Activated CD8-positive, alpha-beta memory T cell treated with anti-CD3 and anti-CD28 coated beads for 4 hours (primary cell): Measurements from ENCODE around the gene DHRS11.

Source experiments
- DNase-seq, 2 donors: peaks; one replicate each; pipeline ENCODE4 v3.0.0-alpha.2; 2020; ENCODE audit warnings: low read depth in 2 of 2

DHRS11 gene, protein sequence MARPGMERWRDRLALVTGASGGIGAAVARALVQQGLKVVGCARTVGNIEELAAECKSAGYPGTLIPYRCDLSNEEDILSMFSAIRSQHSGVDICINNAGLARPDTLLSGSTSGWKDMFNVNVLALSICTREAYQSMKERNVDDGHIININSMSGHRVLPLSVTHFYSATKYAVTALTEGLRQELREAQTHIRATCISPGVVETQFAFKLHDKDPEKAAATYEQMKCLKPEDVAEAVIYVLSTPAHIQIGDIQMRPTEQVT

DNA sequence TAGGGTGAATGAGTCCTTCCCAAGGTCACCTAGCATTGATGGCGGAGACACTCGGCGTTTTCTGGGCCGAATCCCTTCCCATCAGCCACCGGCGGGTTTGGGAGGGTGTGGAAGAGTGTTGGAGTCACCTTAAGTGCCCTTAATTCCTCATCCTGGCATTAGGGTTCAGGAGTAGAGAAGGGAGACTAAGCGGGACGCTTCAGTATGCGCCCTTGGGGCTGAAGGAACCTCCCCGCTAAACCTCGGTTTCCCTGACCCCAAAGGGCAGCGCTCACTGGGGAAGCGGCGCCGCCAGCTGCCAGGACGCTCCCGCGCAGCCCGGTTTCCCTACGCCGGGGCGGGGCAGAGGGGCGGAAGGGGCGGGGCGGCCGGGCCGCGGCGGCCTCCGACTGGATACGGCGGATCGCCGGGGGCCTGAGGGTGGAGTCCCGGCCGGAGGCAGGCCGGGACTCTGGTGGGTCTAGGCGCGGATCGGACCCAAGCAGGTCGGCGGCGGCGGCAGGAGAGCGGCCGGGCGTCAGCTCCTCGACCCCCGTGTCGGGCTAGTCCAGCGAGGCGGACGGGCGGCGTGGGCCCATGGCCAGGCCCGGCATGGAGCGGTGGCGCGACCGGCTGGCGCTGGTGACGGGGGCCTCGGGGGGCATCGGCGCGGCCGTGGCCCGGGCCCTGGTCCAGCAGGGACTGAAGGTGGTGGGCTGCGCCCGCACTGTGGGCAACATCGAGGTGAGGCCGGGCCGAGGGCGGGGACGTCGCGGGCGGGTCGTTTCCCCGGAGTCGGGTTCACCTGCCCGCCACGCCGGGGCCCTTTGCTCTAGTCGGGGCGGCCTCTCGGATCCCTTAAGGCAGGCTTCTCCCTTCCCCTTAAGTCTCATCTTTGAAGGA, at the start of gene DHRS11:
DHRS11 (plus strand) TSS at position 446 of the 882 bp plus-strand sequence; CDS start at position 577, 131 bp downstream.
- DNase-seq: peak; percentile 40 to 50

DNA sequence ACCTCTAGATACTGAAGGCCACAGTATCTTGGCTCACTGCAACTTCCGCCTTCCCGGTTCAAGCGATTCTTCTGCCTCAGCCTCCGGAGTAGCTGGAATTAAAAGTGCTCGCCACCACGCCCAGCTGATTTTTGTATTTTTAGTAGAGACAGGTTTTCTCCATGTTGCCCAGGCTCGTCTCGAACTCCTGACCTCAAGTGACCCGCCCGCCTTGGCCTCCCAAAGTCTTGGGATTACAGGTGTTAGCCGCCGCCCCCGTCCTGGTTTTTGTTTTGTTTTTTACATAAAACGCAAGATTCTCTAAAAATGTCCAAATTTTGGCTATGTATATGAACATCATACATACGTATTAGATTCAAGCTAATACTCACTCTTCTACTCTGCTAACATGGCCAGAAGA, 48.9 kb upstream of the DHRS11 start:
- no peak for DNase-seq

DNA sequence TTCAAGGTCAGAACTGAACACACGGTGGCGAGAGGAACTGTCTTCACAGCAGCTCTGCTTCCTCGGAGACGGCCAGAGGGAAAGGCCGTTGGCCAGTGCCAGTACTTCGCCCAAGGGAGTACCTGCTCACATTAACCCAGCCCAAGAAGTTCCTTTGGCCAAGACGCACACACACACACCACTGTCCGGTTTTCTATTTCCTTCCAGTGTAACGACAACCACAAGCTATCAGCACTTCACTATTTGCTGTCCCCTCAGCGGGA, 47.7 kb upstream of the DHRS11 start:
- no peak for DNase-seq

DNA sequence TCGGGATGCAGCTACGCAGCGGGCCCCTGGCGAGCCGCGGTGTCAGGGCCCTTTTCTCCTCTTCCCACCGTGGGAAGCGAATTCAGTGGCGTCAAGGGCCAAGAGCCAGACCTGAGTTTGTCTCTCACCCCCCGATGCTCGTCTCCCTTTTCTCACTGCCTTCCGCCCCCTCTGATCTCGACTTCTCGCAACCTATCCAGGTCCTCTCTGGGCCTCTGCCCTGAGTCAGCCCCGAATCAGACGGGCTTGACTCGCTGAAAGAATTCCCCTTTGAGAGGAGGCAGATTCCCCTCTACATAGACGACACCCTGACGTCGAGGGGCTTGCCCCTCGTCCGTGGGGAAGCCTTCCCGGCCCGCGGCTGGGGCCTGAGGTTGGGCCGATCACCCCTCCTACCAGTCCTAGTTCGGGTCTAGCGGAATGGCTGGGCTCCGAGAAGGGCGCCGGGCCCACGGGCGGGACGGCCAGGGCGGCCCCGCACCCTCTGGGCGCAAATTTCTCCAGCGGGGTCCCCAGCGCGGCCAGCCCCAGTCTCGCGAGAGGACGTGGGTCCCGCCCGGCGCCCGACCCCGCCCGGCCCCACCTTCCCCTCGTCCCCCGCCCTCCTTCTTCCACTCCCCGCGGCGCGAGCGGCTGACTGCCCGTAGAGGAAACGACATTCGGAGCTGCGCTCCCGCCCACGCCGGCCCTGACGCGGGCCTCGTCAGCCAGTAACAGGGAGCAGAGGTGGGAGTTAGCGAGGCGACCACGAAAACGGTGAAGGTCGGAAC, 47.2 kb upstream of the DHRS11 start, which contains the start of gene GGNBP2:
GGNBP2 (plus strand) TSS at position 613 of the 770 bp plus-strand sequence. CDS start 806 bp downstream, outside the sequence.
- DNase-seq: peak; percentile 76

DNA sequence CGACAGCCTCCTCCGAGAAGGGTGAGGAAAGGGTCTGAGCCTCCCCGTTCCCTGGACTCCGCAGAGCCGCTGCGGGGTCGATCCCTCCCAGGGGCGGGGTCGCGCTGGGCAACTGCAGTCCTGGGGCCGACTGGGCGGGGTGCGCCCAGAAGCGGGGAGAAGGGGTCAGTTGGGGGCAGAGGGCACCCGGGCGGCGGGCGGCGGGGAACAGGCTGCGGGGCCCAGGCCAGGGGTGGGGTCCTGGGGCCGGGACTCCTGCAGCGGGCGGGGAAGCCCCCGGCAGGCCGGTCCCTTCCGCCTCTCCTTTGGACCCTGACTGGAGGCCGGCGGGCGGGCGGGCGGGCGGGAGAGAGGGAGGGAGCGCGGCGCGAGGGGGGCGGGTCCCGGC, 46.6 kb upstream of the DHRS11 start:
- DNase-seq: peak in 1 of 2 donors; percentile 49

DNA sequence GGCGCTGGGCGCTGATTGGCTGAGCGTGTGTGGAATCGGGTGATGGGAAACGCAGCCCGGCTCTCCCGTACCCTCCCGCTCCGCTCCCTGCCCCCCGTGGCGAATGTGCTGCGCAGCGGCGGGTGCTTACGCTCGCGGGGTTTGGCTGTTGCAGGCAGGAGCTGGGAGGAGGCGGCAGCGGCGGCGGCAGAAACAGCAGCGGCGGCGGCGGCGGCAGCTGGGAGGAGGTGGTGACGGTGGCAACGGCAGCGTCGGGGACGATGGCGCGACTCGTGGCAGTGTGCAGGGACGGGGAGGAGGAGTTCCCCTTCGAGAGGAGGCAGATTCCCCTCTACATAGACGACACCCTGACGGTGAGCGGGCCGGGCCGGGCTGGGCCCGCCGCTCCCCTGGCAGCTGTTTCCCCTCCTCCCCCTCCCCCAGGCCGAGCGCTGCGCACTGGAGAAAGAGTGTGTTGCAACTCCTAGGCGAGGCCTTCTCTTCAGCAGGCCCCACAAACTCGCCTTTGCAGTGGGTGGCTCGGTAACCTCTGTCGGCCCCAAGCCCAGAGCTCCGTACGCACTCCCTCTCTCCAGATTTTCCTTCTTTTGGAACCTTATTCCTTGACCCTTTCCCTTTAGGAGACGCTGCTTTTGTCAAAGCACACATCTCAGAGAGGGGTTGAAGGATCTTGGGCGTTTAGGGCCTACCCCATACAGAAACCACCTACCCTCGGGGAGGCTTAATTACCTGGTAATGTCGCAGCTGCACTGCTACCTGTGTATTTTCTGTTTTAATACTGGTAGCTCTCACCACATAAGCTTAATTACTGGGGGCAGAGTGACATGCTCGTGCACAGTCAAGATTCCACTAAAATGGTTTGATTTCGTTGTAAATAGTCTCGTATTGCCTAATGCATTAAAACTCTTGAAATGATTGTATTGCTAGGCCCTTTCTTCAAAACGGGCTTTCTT, 45.9 kb upstream of the DHRS11 start:
- DNase-seq: peak; percentile 87 to 93

DNA sequence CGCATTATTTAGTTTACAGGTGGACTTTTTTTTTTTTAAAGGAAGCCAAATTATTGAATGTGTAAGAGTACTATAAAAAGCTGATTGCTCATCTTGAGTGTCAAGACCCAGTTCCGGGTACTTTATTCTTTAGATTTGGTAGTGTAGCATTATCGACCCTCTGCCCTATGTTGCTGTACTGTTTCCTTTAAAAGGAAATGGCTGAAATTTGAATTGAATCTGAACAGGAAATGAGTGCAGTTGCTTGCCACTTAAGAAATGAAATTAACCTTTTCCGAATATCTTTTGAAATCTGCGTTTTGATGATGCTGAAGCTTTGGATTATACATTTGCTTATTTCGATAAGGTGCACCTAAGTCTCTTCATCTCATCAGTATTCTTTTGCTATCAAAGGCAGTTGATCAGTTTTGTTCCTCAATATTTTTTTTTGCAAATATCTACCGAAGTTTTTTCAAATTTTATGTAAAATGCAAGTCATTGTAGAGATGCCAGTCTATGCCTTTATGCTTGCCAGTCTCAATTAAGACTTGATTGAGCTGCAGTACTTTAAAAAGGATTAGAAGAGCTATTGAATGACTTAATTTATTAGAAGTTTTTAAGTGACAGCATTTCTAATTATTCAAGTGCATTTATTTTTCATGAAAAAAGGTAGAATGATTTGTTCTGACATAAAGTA, 45.1 kb upstream of the DHRS11 start:
- no peak for DNase-seq

DNA sequence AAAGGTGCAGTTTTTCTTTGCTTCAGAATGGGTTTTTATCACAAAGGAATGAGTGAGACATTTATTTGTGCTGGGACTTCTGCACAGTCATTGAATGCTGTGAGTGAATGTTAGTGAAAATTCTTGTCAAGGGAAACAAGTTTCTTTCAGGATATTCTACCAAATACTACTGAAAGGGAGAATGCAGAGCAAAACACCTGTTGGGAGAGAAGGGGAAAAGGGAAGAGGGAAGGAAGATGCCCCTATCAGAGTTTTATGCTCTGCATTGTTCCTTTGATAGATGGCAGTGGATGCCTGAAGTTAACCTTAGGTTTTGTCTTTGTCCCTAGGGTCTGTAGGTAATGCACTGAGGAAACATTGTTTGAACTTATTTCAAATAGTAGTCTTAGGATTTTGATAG, 43.9 kb upstream of the DHRS11 start:
- DNase-seq: no peak

DNA sequence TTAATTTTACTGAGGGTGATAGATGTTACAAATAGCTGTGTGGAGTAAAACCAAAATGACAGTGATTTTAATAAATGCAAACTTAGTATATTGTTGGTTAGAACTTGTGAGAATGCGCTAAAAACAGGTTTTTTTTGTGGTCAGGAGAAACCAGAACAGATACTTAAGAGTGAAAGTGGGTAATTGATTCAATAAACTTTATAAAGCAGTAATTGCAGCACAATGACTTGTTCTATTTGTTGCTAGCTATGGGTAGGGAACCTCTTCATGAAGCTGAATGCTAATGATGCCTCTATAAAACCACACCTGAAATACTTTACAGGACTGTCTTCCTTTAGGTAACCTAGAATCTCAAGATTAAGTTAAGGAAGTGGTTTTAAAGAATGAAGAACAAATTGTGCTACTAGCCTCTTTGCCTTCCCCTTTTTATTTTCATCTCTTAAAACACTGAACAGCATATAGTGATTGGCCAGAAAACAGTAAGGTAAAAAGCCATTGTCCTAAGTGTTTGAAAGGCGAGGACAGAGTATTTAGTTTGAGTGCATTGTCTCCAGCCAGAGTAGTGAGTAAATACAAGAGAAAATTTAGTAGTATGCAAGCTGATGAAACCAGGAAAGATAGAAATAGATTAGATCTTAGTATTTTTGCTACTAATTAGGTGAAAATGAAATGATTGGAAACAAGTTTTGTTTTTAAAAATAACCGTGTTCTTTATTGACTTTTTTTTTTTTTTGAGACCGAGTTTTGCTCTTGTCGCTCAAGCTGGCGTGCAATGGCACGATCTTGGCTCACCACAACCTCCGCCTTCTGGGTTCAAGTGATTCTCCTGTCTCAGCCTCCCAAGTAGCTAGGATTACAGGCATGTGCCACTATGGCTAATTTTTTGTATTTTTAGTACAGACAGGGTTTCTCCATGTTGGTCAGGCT, 40.9 kb upstream of the DHRS11 start:
- DNase-seq: no peak

DNA sequence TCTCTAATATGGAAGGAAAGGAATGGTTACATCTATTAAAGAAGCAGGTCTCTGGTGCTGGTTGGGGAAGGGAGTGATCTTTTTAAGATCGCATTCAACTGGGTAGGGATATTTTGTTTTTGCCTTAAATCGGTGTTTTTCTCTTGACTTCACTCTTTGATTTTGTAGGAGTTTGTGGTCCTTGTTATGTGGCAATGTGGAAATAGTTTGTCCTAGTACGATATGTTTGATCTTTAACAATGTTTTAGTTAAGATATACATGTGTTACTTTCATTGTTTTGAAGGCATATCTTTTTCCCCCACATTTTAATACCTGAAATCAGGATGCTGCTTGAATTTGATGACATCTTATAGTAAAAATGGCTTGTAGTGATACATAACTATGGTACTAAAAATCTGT, 38.2 kb upstream of the DHRS11 start:
- no peak for DNase-seq

DNA sequence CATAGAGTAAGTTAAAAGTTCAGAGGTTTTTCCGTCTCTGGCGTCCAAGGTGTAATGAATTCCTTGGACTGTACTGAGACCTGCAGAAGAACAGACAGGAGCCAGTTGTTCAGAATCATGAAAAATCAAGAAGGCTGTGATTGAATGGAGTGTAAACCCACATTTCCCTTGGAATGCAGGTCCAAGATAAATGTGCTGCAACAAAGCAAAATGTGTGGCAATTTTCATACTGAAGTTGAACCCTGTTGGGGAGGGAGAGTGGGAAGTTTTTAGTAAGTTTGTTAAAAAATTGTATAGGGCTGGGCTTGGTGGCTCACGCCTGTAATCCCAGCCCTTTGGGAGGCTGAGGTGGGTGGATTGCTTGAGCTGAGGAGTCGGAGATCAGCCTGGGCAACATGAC, 25.6 kb upstream of the DHRS11 start:
- DNase-seq: no peak

DNA sequence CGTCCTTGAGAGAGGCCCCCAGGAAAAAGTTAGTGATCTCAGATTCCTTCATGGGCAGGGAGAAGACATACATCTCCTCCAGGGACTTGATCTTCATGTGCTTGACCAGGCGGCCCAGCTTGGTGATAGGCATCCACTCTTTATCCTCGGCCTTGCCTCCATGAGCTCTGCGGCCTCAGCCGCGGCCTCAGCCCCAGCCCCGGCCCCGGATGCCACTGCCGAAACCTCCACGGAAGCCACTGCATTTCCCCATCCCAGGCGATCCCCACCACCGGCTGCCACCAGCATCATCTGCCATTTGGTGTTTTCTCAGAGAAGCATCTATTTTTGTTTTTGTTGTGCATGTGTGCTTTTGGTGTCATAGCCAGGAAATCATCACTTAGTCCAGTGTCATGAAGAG, 16.7 kb upstream of the DHRS11 start:
- DNase-seq: no peak

DNA sequence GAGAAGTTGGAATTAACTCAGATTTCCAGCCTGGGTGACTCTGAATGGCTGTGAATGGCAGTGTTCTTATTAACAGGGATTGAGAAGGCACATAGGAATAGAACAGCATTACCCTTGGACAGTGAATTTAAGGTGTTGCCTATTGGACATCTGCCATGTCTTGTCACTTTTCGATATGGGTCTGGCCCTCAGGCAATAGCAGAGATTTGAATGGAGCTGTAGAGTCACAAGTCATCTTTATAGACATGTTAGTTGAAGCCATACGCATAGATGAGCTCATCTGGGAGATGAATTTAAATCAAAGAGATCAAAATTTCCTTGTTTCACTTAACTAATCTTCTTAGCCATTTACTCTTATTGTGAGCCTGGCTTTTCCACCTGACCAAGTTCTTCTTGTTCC, 14.9 kb upstream of the DHRS11 start:
- no peak for DNase-seq

DNA sequence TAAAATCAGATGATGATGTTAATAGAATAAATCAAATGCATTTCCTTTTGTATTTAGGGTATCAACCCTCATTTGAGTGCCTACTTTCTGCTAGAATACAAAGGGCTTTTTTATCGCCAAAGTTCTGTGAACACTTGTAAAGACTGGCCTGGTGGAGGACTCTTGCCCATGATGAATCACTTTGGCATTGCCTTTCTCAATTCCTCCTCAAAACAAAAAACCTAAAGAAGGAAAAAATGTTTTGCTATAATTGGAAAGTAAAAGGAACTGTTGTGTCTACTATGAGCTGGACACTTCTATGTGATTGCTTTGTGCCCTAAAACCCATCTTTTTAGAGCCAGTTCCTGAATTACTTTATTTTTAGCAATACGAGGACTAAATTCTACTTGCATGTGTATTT, 13.0 kb upstream of the DHRS11 start:
- DNase-seq: no peak

DNA sequence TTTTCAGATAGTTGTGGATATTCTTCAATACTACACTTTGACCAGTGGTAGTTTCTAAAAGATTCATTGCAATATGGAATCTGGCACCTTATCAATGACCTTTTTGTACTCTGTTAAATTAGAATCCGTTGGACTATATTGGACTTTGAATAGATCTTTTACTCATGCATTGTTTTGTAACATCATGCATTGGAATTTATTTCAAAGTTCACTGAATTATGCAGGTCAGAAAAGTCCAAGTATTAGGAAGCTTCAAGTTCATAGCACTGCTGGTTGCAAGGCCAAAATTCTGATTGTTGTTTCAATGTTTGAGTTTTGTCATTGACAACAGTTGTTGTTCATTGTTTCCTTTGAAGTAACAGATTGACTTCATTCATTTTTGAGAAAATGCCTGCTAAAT, 7.9 kb upstream of the DHRS11 start:
- DNase-seq: no peak

DNA sequence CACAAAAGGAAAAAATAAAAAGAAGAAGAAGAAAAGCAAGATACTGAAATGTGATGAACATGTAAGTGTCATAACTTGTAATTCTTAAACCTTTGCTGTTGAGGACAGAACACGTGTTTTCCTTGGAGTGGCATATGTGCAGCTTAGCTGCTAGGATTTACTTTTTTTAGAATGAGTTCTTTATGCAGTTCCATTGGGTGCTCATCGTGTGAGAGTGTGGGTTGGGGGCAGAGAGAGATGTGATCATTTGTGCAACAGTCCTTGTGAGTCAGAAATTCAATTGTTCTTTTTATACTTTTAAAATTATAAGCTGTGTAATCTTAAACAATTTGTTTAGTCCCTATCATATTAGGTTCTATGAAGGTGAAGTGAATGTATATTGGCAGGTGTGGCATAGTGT, 5.5 kb upstream of the DHRS11 start:
- no peak for DNase-seq

DNA sequence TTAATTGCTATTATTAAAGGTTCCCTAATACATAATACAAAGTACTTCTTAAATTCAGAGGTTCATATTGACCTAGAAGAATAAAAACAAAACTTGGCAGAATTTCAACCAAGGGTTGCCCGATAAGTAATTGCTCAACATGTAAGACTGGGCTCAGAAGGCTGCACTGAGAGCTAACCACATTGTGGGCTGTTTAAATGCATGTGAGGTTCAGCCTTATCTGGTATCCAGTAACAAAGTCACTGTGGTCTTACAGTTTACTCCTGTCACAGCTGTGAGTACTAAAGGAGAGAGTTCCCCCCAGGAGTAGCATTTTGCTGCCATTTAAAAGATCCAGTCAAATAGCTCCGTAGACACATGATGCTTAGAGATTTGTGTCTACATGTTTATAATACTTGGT, 1.6 kb upstream of the DHRS11 start:
- no peak for DNase-seq

DNA sequence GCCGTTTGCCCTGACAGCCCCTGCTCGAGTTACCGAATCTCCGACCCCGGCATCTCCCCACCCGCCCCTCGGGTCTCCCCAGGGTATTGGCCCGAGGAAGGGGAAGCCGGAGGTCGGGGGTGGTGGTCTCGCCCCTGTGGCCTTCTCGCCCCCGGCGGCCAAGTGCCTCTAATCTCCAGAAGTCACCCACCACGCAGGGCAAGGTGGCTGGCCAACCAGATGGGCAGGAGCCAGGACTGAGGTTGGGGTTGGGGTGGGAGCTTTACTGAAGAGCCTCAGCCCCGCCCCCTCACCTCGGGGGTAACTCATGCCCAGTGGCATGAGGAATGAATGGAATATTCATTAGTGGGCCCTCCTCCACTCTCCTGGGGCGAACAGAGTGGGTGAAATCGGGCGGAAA, 637 bp downstream of the DHRS11 start:
- DNase-seq: no peak

DNA sequence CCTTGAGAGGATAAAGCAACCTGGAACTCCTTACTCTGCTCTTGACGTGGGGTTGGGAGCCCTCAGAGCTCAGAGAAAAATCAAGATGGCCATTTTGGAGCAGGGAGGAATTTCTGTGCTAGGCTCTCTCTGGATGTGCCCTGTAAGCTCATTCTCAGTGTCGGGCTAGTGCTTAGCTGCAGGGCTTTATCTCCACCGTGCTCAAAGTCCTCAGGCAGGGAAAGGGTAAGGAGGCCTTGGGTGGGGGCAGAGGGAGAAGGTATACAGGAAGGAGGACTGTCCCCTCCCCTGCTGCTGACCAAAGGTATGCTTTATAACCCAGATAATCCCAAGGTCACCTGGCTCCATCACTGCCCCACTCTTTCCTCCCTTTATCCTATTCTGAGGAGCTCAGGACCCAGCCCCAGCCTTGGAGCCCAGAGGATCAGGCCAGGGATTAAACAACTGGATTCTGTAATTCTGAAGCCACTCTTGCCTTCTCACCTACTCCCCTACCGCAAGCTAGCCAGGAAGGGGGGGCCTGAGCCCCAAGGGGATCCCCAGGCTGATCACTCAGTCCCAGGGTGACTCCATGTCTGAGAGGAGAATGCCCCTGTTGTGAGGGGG, 1.1 kb downstream of the DHRS11 start:
- no peak for DNase-seq
